Endothelial cell of umbilical vein (primary cell): ENCODE measurements around the gene MDN1. TPM values are rescaled to one million over a fixed set of nuclear protein-coding genes. Genes with fewer than 3 reads are reported as not detected.

Source experiments
- BruUV-seq: library from RNA; stranded (reverse); fragments of 400-500 nt; replicated peaks from 2 replicates; lab custom pipeline; 2021; lab: Mats Ljungman, UMichigan
- CTCF ChIA-PET: fragments of 300-600, 350-600 bp; sonication (Branson Sonifier 250); formaldehyde crosslinking; loops from one replicate; lab custom pipeline; 2021; ENCODE audit warnings: antibody characterized with exemption, inconsistent platforms; lab: Charles Lee
- POLR2A ChIA-PET: fragments of 300-600, 350-600 bp; sonication (Branson Sonifier 250); formaldehyde crosslinking; loops from one replicate; lab custom pipeline; 2021; ENCODE audit warnings: antibody characterized with exemption, inconsistent platforms; lab: Charles Lee
- DNase-seq: peaks from one replicate; pipeline ENCODE4 v3.0.0-alpha.2; 2011; ENCODE audit warnings: low read depth, low spot score
- FAIRE-seq: peaks from 2 replicates; lab custom pipeline; 2011; peaks lifted over from hg19 to GRCh38; lab: Jason Lieb, UNC
- H2AFZ ChIP-seq: 2 replicates; pipeline ENCODE4 v1.6.0; 2012; ENCODE audit warnings: low read depth, low read length, control low read depth, inconsistent platforms
- H3K27ac ChIP-seq: 2 replicates; pipeline ENCODE4 v1.5.1; 2011; ENCODE audit warnings: low read depth, mild to moderate bottlenecking, control low read depth, low read length, moderate library complexity; ENCODE audit not compliant: insufficient read depth
- H3K27me3 ChIP-seq, 2 experiments: 2 replicates each; pipeline versions ENCODE4 v1.6.0 to v1.6.1; 2011; ENCODE audit warnings: low read length in 2 of 2, mixed read lengths in 1 of 2; ENCODE audit not compliant: control insufficient read depth in 2 of 2, insufficient read depth in 2 of 2
- H3K36me3 ChIP-seq, 2 experiments: 2 replicates in 1 of 2; 3 replicates in 1 of 2; pipeline ENCODE4 v1.5.1; 2011; ENCODE audit warnings: low read length in 2 of 2, mild to moderate bottlenecking in 1 of 2, moderate library complexity in 1 of 2; ENCODE audit not compliant: control insufficient read depth in 2 of 2, insufficient read depth in 2 of 2; ENCODE audit errors: extremely low read depth in 1 of 2
- H3K4me1 ChIP-seq: 3 replicates; pipeline ENCODE4 v1.5.1; 2011; ENCODE audit warnings: mild to moderate bottlenecking, low read length; ENCODE audit not compliant: control insufficient read depth, insufficient read depth; ENCODE audit errors: extremely low read depth
- H3K4me2 ChIP-seq: 2 replicates; pipeline ENCODE4 v1.6.1; 2011; ENCODE audit warnings: low read length, control low read depth, mixed read lengths; ENCODE audit not compliant: insufficient read depth
- H3K4me3 ChIP-seq, 3 experiments: fragments of 200-600 bp in 1 of 3; sonication (generic), shearing (Covaris generic) in 1 of 3; replicated peaks in 1 of 3; 2 replicates each; pipeline ENCODE4 v1.5.1; 2011 to 2016; ENCODE audit warnings: control low read depth in 3 of 3, low read length in 3 of 3, mild to moderate bottlenecking in 2 of 3, inconsistent platforms in 1 of 3, low read depth in 1 of 3, moderate library complexity in 1 of 3; ENCODE audit not compliant: insufficient read depth in 1 of 3
- H3K79me2 ChIP-seq: 2 replicates; pipeline ENCODE4 v1.6.0; 2012; ENCODE audit warnings: low read length, inconsistent platforms; ENCODE audit not compliant: control insufficient read depth, insufficient read depth
- H3K9ac ChIP-seq: replicated peaks from 2 replicates; pipeline ENCODE3; 2011; ENCODE audit warnings: low read length, control low read depth; ENCODE audit not compliant: insufficient read depth; ENCODE audit errors: extremely low read depth
- H3K9me1 ChIP-seq: replicated peaks from 3 replicates; pipeline ENCODE4 v1.6.0; 2011; ENCODE audit warnings: mild to moderate bottlenecking, low read length; ENCODE audit not compliant: control insufficient read depth, insufficient read depth; ENCODE audit errors: extremely low read depth
- H3K9me3 ChIP-seq: replicated peaks from 2 replicates; pipeline ENCODE4 v1.5.1; 2012; ENCODE audit warnings: low read length, inconsistent platforms; ENCODE audit not compliant: control insufficient read depth, insufficient read depth
- H4K20me1 ChIP-seq: replicated peaks from 2 replicates; pipeline ENCODE3; 2011; ENCODE audit warnings: mild to moderate bottlenecking, low read length; ENCODE audit not compliant: control insufficient read depth, insufficient read depth; ENCODE audit errors: extremely low read depth
- CTCF ChIP-seq, 2 donors: IDR thresholded peaks; 1 replicate in 1 of 2; 2 replicates in 1 of 2; pipeline ENCODE4 v1.5.1; 2011; ENCODE audit warnings: low read length in 2 of 2, mild to moderate bottlenecking in 2 of 2, moderate library complexity in 2 of 2, control low read depth in 1 of 2, inconsistent platforms in 1 of 2, low read depth in 1 of 2; ENCODE audit not compliant: insufficient read depth in 1 of 2; ENCODE audit errors: extremely low read depth in 1 of 2
- EZH2 ChIP-seq: IDR thresholded peaks from 2 replicates; pipeline ENCODE4 v1.6.1; 2012; ENCODE audit warnings: borderline replicate concordance, low read depth, mild to moderate bottlenecking, moderate library complexity, low read length, inconsistent platforms; ENCODE audit not compliant: severe bottlenecking
- FOS ChIP-seq: IDR thresholded peaks from 2 replicates; pipeline ENCODE4 v1.6.1; 2011; ENCODE audit warnings: mild to moderate bottlenecking, low read length, moderate library complexity, borderline replicate concordance; ENCODE audit not compliant: insufficient read depth
- GATA2 ChIP-seq: IDR thresholded peaks from 2 replicates; pipeline ENCODE4 v1.7.0; 2011; ENCODE audit warnings: low read depth, mild to moderate bottlenecking, moderate library complexity, mixed read lengths, low read length; ENCODE audit not compliant: insufficient read length, insufficient read depth
- JUN ChIP-seq: IDR thresholded peaks from 2 replicates; pipeline ENCODE4 v1.6.1; 2011; ENCODE audit warnings: borderline replicate concordance, low read depth; ENCODE audit not compliant: insufficient read length, insufficient read depth
- MAX ChIP-seq: IDR thresholded peaks from 2 replicates; pipeline ENCODE4 v1.6.1; 2011; ENCODE audit not compliant: insufficient read depth, insufficient read length
- MYC ChIP-seq: IDR thresholded peaks from one replicate; pipeline ENCODE4 v1.6.1; 2011; ENCODE audit warnings: mild to moderate bottlenecking, low read depth, low read length
- POLR2A ChIP-seq: IDR thresholded peaks from 2 replicates; pipeline ENCODE4 v1.6.1; 2012; ENCODE audit warnings: low read depth, mild to moderate bottlenecking, control low read depth, low read length
- POLR2AphosphoS5 ChIP-seq: IDR thresholded peaks from 2 replicates; pipeline ENCODE4 v1.6.1; 2012; ENCODE audit warnings: low read depth, mild to moderate bottlenecking, control low read depth, low read length, moderate library complexity; ENCODE audit not compliant: insufficient read depth
- dilution Hi-C: fragments of 300-500 bp; cut with MboI; formaldehyde crosslinking; loops from one replicate; pipeline ENCODE4 v1.15.0; 2019; ENCODE audit warnings: low sequenced_read_pairs; ENCODE audit not compliant: extremely low pct_ligation_motif_present
- intact Hi-C: fragments of 100-400 bp; cut with micrococcal nuclease; formaldehyde crosslinking; loops from one replicate; pipeline ENCODE4 v1.10.0; 2022
- polyA plus RNA-seq, 4 experiments: library from polyadenylated mRNA; depleted of rRNA in 3 of 4; stranded (reverse) in 3 of 4; unstranded in 1 of 4; fragments of >200 nt; gene quantifications; 2 replicates each; pipeline versions ENCODE4 v1.2.1 to v1.2.3, GENCODE V29; 2011 to 2012; ENCODE audit warnings: missing spikeins in 1 of 4
- total RNA-seq: library from RNA; stranded (reverse); gene quantifications from 2 replicates; pipeline ENCODE4 v1.2.3, GENCODE V29; 2021

MDN1 gene
- total and polyA plus RNA-seq, 2 donors (not counting 3 experiments of a cell fraction or from before 2014, with no cell fraction given), result 9.2 to 39.6 TPM

- intact Hi-C loops, result no loop called here
- DNase-seq (no peak), FAIRE-seq (no peak)
- Histone ChIP-seq H3K9ac (no peak overlapping the region), H3K4me2 (no peak overlapping the region), H3K4me1 (no peaks in the 10 kb centered on the region), H3K27me3 (no peaks in the 10 kb centered on the region), H3K79me2 (peaks cover 4% of the 10 kb centered on the region), H3K4me3 (no peak overlapping the region), H3K27ac (no peak overlapping the region), H2AFZ (no peak overlapping the region), H3K9me1 (no peaks in the 10 kb centered on the region), H3K36me3 (peaks cover 6% of the 10 kb centered on the region in 2 experiments), H4K20me1 (no peaks in the 10 kb centered on the region), H3K9me3 (no peaks in the 10 kb centered on the region)
- ChIA-PET CTCF (interaction anchor here (1.1 kb wide), 1 partner anchor 685 kb away, joined by 3 read pairs; no protein-coding TSS in a partner anchor), POLR2A (no interaction called here)
- TF ChIP-seq JUN, result no peak
- no peak for TF ChIP-seq POLR2AphosphoS5
- TF ChIP-seq GATA2, result no peak
- no peak for TF ChIP-seq MYC
- no peak for TF ChIP-seq POLR2A
- TF ChIP-seq CTCF (IDR thresholded peaks at IDR 0.05; ENCODE audit: extremely low read depth in 1 of 2, insufficient read depth in 1 of 2, low read depth in 1 of 2, low read length in 2 of 2), result no peak
- no peak for TF ChIP-seq FOS
- TF ChIP-seq EZH2, result no peak
- TF ChIP-seq MAX, result no peak
- BruUV-seq, result no TSS peak
- dilution Hi-C loops, result no loop called here
Measured at GRCh38 chr6:89794324-89794723, 25.3 kb downstream of the MDN1 start.
